HFFc6 (cell line): ENCODE measurements around the gene BBIP1. TPM values are rescaled to one million over a fixed set of nuclear protein-coding genes. Genes with fewer than 3 reads are reported as not detected.

Source experiments
- DNase-seq: peaks from one replicate; pipeline ENCODE4 v3.0.0-alpha.2; 2018
- H3K27ac Mint-ChIP-seq: 2 replicates; pipeline ENCODE4 v1.8.0; 2020; ENCODE audit warnings: mild to moderate bottlenecking, mixed read lengths
- H3K27me3 Mint-ChIP-seq: 2 replicates; pipeline ENCODE4 v1.8.0; 2021; ENCODE audit warnings: mild to moderate bottlenecking, moderate library complexity, mixed read lengths; ENCODE audit not compliant: insufficient read depth
- H3K36me3 Mint-ChIP-seq: 2 replicates; pipeline ENCODE4 v1.8.0; 2021; ENCODE audit warnings: low read depth, mixed read lengths
- H3K4me1 Mint-ChIP-seq: 2 replicates; pipeline ENCODE4 v1.8.0; 2020; ENCODE audit warnings: low read depth, mixed read lengths
- H3K4me3 Mint-ChIP-seq: 2 replicates; pipeline ENCODE4 v1.8.0; 2020; ENCODE audit warnings: mild to moderate bottlenecking, moderate library complexity, mixed read lengths
- H3K9me3 Mint-ChIP-seq: 2 replicates; pipeline ENCODE4 v1.8.0; 2020; ENCODE audit warnings: mild to moderate bottlenecking, mixed read lengths
- total RNA-seq, 6 experiments: library from RNA; stranded (reverse); fragmentation: NEBNext Ultra II Directional; extraction: Animal tissue kit (Norgen Biotek cat#: 25700); gene quantifications; 2 replicates in 1 of 6; 3 replicates in 5 of 6; pipeline ENCODE4 v1.2.3, GENCODE V29; 2021
- TF ChIP-seq, protein P1 (sequence below): fragments of 200-600 bp; sonication (generic); IDR thresholded peaks from 2 replicates; pipeline ENCODE4 v1.5.0; 2021; ENCODE audit warnings: antibody characterized with exemption, mild to moderate bottlenecking

The BBIP1 gene
- total RNA-seq, 6 experiments from 2014 or later: 28.5 to 36.1 (median 31.2) TPM

- peaks cover 9% of the 10 kb centered on the region; the same call in 1 of the 2 replicates for H3K36me3 Mint-ChIP-seq
- no peak for DNase-seq
- peaks cover 18% of the 10 kb centered on the region for H3K4me1 Mint-ChIP-seq
- no peak overlapping the region for H3K27ac Mint-ChIP-seq
- no peak overlapping the region for H3K4me3 Mint-ChIP-seq
- no peaks in the 10 kb centered on the region for H3K27me3 Mint-ChIP-seq
- TF ChIP-seq, protein P1, sequence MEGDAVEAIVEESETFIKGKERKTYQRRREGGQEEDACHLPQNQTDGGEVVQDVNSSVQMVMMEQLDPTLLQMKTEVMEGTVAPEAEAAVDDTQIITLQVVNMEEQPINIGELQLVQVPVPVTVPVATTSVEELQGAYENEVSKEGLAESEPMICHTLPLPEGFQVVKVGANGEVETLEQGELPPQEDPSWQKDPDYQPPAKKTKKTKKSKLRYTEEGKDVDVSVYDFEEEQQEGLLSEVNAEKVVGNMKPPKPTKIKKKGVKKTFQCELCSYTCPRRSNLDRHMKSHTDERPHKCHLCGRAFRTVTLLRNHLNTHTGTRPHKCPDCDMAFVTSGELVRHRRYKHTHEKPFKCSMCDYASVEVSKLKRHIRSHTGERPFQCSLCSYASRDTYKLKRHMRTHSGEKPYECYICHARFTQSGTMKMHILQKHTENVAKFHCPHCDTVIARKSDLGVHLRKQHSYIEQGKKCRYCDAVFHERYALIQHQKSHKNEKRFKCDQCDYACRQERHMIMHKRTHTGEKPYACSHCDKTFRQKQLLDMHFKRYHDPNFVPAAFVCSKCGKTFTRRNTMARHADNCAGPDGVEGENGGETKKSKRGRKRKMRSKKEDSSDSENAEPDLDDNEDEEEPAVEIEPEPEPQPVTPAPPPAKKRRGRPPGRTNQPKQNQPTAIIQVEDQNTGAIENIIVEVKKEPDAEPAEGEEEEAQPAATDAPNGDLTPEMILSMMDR: no peak
- H3K9me3 Mint-ChIP-seq: no peaks in the 10 kb centered on the region
These were observed 26.2 kb downstream of the BBIP1 start for GRCh38 chr10:110892602-110893288.

DNA sequence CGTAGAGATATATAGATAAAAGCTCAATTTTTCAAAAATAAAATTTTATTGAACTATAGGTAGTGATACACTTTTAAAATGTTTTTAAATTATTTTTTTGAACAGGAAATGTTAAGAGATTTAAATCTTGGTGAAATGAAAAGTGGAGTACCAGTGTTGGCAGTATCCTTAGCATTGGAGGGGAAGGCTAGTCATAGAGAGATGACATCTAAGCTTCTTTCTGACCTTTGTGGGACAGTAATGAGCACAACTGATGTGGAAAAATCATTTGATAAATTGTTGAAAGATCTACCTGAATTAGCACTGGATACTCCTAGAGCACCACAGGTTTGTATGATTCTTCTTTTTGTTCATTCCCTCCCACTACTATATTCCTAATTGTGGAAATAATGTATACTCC is 31.4 kb downstream of the BBIP1 start:
- H3K27me3 Mint-ChIP-seq: no peaks in the 10 kb centered on the region; the same call in 1 of the 2 replicates

DNA sequence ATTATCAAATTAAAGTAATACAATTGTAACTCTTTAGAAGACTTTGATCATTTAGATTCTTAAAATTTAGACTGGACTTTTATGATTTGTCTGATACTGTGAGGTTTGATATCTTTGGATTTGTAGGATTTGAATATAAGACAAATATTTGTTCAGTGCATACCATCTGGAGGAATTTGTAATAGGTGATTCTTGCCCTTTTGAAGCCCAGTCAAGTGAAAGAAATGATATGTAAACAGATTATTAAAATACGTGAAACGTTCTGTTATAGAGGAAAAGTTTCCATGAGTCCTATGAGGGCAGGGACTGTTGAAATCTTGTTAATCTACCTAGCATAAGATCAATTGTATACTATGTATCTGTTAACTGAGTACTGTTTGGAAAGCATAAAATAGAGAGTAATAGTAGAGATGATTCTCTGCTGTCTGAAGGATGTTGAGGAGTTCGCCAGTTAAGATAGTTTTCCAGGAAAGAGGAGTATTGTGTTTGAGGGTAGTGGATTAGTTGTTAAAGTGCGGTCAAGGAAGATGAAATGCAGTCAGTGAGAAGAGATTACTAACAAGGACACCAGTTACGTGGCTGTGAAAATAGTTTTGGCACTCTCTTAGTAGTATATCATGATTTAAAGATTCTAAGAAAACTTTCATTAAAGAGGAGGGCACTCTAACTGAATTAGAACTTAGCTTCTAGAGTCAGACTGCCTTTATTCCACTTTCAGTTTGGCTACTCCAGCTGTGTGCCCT is 32.9 kb downstream of the BBIP1 start:
- no peak for DNase-seq
- peaks cover 13% of the 10 kb centered on the region for H3K36me3 Mint-ChIP-seq
- H3K9me3 Mint-ChIP-seq: no peaks in the 10 kb centered on the region
- no peak overlapping the region for H3K4me3 Mint-ChIP-seq
- no peaks in the 10 kb centered on the region; the same call in 1 of the 2 replicates for H3K27me3 Mint-ChIP-seq
- H3K27ac Mint-ChIP-seq: no peak overlapping the region
- TF ChIP-seq, protein P1: no peak
- no peaks in the 10 kb centered on the region for H3K4me1 Mint-ChIP-seq

More for the DNA sequence above, 31.4 kb downstream of the BBIP1 start:
- DNase-seq: no peak
- Mint-ChIP-seq H3K9me3 (no peaks in the 10 kb centered on the region), H3K27ac (no peak overlapping the region), H3K4me3 (no peak overlapping the region), H3K4me1 (peaks cover 10% of the 10 kb centered on the region), H3K36me3 (peaks cover 8% of the 10 kb centered on the region)
- TF ChIP-seq, protein P1: no peak

GRCh38 chr10:110883924-110884323 is 35.1 kb downstream of the BBIP1 start:
- Mint-ChIP-seq H3K4me3 (no peak overlapping the region), H3K27ac (no peak overlapping the region), H3K4me1 (peaks cover 8% of the 10 kb centered on the region), H3K36me3 (peaks cover 19% of the 10 kb centered on the region), H3K9me3 (no peaks in the 10 kb centered on the region), H3K27me3 (no peaks in the 10 kb centered on the region; the same call in 1 of the 2 replicates)
- TF ChIP-seq, protein P1: no peak
- DNase-seq: no peak

DNA sequence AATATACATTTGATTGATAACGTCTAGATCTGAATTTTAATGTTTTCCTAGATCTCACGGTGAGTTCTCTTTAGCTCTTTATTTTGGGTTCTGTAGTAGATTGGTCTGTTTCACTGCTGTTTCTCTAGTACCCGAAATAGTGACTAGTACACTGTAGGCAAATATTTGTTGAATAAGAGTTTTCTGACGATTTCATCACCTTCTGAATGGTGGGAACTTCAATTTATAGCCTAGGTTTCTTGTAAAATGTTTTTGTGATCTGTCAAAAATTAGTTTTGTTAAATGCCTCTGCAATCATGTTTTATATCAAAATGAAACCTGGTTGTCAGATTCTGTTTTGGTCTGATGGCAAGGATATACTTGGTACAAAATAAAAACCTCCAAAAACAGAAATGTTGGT is 37.1 kb downstream of the BBIP1 start:
- Mint-ChIP-seq H3K9me3 (no peaks in the 10 kb centered on the region), H3K4me3 (no peak overlapping the region), H3K4me1 (peaks cover 8% of the 10 kb centered on the region), H3K36me3 (peaks cover 19% of the 10 kb centered on the region), H3K27ac (no peak overlapping the region), H3K27me3 (no peaks in the 10 kb centered on the region; the same call in 1 of the 2 replicates)
- DNase-seq: no peak
- TF ChIP-seq, protein P1: no peak
